Measurements from ENCODE around the gene PITPNC1. TPM values are rescaled to one million over a fixed set of nuclear protein-coding genes. Genes with fewer than 3 reads are reported as not detected.

PITPNC1 gene
- total and polyA plus RNA-seq, 2 of the 13 experiments (the other 11 are each of a cell fraction or from before 2014, with no cell fraction given): 4.1 to 5.7 TPM

DNA sequence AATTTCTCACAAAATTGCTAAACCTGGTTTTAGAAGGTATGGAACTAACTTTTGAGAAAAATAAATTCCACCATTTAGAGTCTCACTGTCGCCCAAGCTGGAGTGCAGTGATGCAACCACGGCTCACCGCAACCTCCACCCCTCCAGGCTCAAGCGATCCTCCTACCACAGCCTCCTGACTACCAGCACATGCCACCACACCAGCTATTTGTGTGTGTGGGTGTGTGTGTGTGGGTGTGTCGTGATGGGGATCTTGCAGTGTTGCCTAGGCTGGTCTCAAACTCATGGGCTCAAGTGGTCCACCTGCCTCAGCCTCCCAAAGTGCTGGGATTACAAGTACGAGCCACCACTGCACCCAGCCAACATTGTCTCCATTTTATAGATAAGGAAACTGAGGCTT lies 269.4 kb downstream of the PITPNC1 start (continued):
- no peak for TF ChIP-seq SRF (IDR thresholded peaks at IDR 0.05; ENCODE audit: low read depth, low read length)

DNA sequence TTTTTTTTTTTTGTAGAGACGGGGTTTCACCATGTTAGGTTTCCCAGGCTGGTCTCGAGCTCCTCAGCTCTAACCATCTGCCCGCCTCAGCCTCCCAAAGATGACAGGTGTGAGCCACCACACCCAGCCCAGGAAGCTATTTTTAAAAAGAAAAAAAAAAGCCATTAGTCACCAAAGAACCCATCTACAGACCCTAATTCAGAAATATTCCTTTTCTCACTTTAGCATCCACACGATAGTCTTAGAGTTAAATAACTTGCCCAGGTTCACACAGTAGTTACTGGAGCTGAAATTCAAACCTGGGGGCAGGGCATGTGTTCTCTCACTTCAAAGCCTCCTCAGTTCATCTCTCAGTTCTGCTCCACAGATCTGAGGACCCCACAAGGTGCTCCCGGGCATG lies 270.4 kb downstream of the PITPNC1 start:
- WGBS (ENCODE audit: low lambda C conversion rate): 66% methylated on average over 5 of the region's 5 CpGs
- no peak overlapping the region for H3K4me2 ChIP-seq (ENCODE audit: low read depth, low read length)
- no peak overlapping the region for H3K27ac ChIP-seq (ENCODE audit: extremely low read length, insufficient read depth, low read length)
- no peak for DNase-seq (ENCODE audit: low spot score)
- FAIRE-seq: no peak
- ChIA-PET POLR2A (no interaction called here), CTCF (ENCODE audit: low intra/inter-chr PET ratio, low total read pairs) (no interaction called here)
- H3K27me3 ChIP-seq (ENCODE audit: control insufficient read depth in 1 of 2, insufficient read depth in 2 of 2, low read length in 2 of 2): no peaks in the 10 kb centered on the region
- no peaks in the 10 kb centered on the region for H3K9me3 ChIP-seq (ENCODE audit: low read length)
- no peak for ATAC-seq
- no peaks in the 10 kb centered on the region for H4K20me1 ChIP-seq (ENCODE audit: insufficient read depth, low read length)
- TF ChIP-seq SMC3 (IDR thresholded peaks at IDR 0.05; ENCODE audit: low read length): no peak
- TF ChIP-seq GPN1 (CRISPR knock-in tag; IDR thresholded peaks at IDR 0.05; ENCODE audit: borderline replicate concordance): no peak
- TF ChIP-seq MTA1 (CRISPR knock-in tag; IDR thresholded peaks at IDR 0.05; ENCODE audit: borderline replicate concordance): no peak
- TF ChIP-seq SP140L (CRISPR knock-in tag; IDR thresholded peaks at IDR 0.05; ENCODE audit: borderline replicate concordance): no peak
- no peak for TF ChIP-seq RNF219 (CRISPR knock-in tag; IDR thresholded peaks at IDR 0.05)
- no peak for TF ChIP-seq ZBTB1 (CRISPR knock-in tag; IDR thresholded peaks at IDR 0.05; ENCODE audit: borderline replicate concordance)
- no peak for TF ChIP-seq PAF1 (CRISPR knock-in tag; IDR thresholded peaks at IDR 0.05)
- no peak overlapping the region for H3K9ac ChIP-seq (ENCODE audit: insufficient read depth, low read depth, low read length)
- H3K4me3 ChIP-seq (replicated peaks in 1 of 3; ENCODE audit: insufficient read depth in 1 of 3, low read depth in 2 of 3, low read length in 3 of 3): no peak overlapping the region
- in situ Hi-C loops (cut with HindIII; ENCODE audit: extremely low pct_ligation_motif_present, low pct_unique_long_range_greater_than_20kb) (no loop called here), intact Hi-C loops (cut with micrococcal nuclease; ENCODE audit: unreplicated experiment) (no loop called here)
- H3K79me2 ChIP-seq (ENCODE audit: insufficient read depth, low read length): no peaks in the 10 kb centered on the region
- no peaks in the 10 kb centered on the region for H3K36me3 ChIP-seq (replicated peaks in 1 of 2; ENCODE audit: control insufficient read depth in 1 of 2, insufficient read depth in 2 of 2, low read length in 2 of 2)
- H3K4me1 ChIP-seq (ENCODE audit: insufficient read depth, low read length): peaks cover 20% of the 10 kb centered on the region
- no peak overlapping the region for H2AFZ ChIP-seq (ENCODE audit: low read length)
- BruUV-seq (replicated peaks): no TSS peak
